GM12873 (cell line): ENCODE measurements around the gene DLGAP1.

Experiments
- CTCF ChIP-seq: IDR thresholded peaks from 2 replicates; pipeline ENCODE4 v1.5.1; 2012; ENCODE audit warnings: low read depth, mild to moderate bottlenecking, moderate library complexity, low read length, control low read depth; ENCODE audit not compliant: insufficient read depth; ENCODE audit errors: missing control alignments

DLGAP1 gene

DNA sequence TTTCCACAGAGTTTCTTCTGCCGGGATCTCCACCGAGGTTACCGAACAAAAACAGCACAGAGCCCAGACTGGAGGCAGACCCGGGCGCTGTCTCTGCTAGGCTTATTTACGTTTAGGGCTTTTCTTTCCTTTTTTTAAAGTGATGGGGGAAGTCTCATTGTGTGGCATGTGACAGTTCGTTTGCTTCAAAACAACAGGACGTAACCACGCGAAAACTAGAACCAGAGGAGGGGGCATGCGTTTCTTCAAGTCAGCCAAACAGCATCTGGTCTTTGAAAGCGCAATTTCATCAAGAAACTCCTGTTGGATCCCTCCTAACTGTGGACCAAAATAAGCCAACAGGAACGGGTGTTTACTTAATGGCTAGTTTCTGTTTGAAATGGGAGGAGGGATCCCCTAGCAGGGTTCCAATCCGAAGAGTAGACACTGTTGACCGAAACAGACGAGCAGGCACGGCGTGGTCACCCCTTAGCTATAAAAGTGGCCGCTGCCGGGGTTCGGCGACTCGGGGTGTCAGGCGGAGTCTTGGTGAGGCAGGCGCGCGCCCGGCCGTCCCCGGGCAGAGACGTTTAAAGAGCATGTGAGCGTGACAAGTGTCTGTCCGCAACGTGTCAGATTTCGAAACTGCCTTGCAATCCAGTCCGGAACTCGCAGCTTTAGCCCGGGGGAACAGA is 1006.1 kb downstream of the DLGAP1 start:
- TF ChIP-seq CTCF: no peak

DNA sequence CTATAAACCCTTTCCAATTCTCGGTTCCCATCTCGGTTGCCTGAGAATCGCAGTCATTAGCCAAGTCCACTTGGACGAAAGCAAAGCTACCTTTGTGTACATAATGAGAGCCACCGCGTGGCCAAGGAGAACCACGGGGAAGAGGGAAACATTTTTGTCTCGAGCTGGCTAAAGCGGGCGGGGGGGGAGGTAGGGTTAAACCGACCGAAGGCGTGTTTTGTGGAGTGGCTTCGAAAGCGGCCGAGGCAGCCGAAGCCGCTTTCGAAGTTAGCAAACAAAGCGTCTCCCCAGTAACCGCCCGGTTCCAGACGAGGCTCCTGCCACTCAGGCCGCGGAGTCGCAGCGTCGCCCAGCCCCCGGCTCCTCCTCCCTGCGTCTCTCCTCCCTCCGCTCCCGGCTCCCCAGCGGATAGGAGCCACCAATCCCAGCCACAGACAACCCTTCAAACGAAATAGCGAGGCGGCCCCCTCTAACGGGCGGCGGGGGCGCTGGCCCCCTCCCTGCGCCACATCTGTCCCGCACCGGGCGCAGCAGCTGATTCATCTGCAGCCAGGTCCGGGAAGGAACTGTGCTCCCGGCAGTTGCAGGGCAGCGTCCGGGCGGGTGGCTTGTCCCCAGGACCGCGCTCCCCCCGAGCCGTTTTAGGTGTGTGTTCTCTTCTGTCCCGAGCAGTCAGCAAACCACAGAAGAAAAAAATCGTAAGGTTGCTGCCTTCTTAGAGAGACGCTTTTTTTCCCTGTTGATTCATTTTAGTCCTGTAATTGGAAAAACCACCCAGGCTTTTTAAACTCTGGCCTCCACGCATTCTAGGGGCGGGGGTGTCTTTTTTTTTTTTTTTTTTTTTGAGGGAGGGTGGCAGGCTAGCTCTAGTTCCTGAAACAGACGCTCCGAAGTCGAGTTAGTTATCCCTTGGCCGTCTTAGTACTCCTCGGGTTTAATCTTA is 1006.9 kb downstream of the DLGAP1 start:
- no peak for TF ChIP-seq CTCF

GRCh38 chr18:3447068-3447894 is 1007.8 kb downstream of the DLGAP1 start:
- TF ChIP-seq CTCF: no peak
